ENCODE results near the gene CA14.

CA14 gene

DNA sequence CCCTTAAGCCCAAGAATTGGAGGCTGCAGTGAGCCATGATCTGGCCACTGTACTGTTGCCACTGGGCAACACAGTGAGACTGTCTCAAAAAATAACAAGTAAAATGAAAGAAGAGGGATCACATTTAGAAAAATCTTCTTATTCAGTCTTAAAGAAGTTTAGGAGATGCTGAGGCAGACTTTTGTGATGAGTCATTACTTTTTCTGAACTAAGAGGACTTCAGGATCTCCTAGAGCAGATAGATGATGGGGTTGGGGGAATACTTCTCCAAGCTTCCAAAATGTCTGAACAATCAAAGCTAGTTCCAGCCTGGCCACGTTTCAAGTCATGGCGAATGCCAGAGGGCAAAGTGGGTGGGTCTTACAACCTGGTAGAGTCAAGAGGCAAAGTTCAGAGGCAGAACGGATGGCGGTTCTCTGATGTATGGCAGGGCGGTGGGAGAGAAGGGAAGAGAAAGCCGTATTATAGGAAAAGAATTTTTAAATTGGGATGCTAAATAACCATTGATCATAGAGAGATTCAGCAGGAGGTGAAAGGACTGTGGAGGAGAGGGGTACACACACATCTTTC is 22.6 kb downstream of the CA14 start:
- Histone ChIP-seq H3K9me3 (ENCODE audit: severe bottlenecking) (no peaks in the 10 kb centered on the region), H3K4me1 (ENCODE audit: insufficient read depth, poor library complexity, severe bottlenecking) (peaks cover 6% of the 10 kb centered on the region), H3K27ac (ENCODE audit: poor library complexity, severe bottlenecking) (no peak overlapping the region), H3K4me3 (ENCODE audit: severe bottlenecking) (no peak overlapping the region), H3K27me3 (ENCODE audit: insufficient read depth, poor library complexity, severe bottlenecking) (no peaks in the 10 kb centered on the region), H3K36me3 (ENCODE audit: low read depth) (no peaks in the 10 kb centered on the region)
- TF ChIP-seq CTCF (IDR thresholded peaks at IDR 0.05; ENCODE audit: poor library complexity, severe bottlenecking) = no peak
- DNase-seq (ENCODE audit: low spot score) (no peak), ATAC-seq (ENCODE audit: low read depth) (no peak)

DNA sequence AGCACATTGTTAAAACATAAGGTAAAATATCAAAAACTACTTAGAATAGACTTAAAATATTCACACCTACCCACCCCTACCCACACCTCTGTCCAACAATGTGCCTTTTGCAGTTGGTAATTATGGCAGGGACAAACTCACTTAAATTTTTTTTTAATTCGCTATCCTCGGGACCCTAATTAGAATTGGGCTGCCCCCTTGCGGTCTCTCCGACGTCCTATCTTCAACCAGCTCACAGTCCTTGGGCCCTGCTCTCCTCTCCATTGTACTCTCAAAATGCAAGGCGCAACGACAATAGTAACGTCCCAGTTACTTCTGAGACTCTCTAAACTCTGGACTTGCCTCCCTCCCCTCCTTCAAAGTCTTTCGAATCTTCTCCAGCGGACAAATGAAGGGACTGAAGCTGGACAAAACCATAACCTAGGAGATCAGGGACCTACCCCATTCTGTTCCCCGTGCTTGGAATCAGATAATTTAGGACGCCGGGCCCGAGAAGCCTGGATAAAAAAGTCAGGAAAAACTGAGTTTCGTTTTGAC is 23.7 kb downstream of the CA14 start:
- ATAC-seq (ENCODE audit: low read depth) = peak; percentile 55
- Histone ChIP-seq H3K4me1 (ENCODE audit: insufficient read depth, poor library complexity, severe bottlenecking) (peaks cover 6% of the 10 kb centered on the region), H3K27ac (ENCODE audit: poor library complexity, severe bottlenecking) (peak overlapping the region; percentile 61), H3K27me3 (ENCODE audit: insufficient read depth, poor library complexity, severe bottlenecking) (no peaks in the 10 kb centered on the region), H3K4me3 (ENCODE audit: severe bottlenecking) (peak overlapping the region; percentile 32), H3K36me3 (ENCODE audit: low read depth) (no peaks in the 10 kb centered on the region), H3K9me3 (ENCODE audit: severe bottlenecking) (no peaks in the 10 kb centered on the region)
- no peak for DNase-seq (ENCODE audit: low spot score)
- peak; percentile 93 for TF ChIP-seq CTCF (IDR thresholded peaks at IDR 0.05; ENCODE audit: poor library complexity, severe bottlenecking)

GRCh38 chr1:150281758-150282557 is 24.4 kb downstream of the CA14 start, which contains the start of gene CIART:
TSS of gene CIART (plus strand) at chr1:150282554. CDS start at chr1:150283268, 714 bp downstream.
- DNase-seq (ENCODE audit: low spot score) (peak; percentile 93), ATAC-seq (ENCODE audit: low read depth) (peak; percentile 95)
- no peak for TF ChIP-seq CTCF (IDR thresholded peaks at IDR 0.05; ENCODE audit: poor library complexity, severe bottlenecking)
- peaks cover 6% of the 10 kb centered on the region for H3K4me1 ChIP-seq (ENCODE audit: insufficient read depth, poor library complexity, severe bottlenecking)
- peak within 1 kb of the TSS; percentile 32 for H3K4me3 ChIP-seq (ENCODE audit: severe bottlenecking)
- no peaks in the 10 kb centered on the region for H3K9me3 ChIP-seq (ENCODE audit: severe bottlenecking)
- H3K27ac ChIP-seq (ENCODE audit: poor library complexity, severe bottlenecking) = peak within 1 kb of the TSS; percentile 61
- no peaks in the 10 kb centered on the region for H3K27me3 ChIP-seq (ENCODE audit: insufficient read depth, poor library complexity, severe bottlenecking)
- no peaks in the 10 kb centered on the region for H3K36me3 ChIP-seq (ENCODE audit: low read depth)

DNA sequence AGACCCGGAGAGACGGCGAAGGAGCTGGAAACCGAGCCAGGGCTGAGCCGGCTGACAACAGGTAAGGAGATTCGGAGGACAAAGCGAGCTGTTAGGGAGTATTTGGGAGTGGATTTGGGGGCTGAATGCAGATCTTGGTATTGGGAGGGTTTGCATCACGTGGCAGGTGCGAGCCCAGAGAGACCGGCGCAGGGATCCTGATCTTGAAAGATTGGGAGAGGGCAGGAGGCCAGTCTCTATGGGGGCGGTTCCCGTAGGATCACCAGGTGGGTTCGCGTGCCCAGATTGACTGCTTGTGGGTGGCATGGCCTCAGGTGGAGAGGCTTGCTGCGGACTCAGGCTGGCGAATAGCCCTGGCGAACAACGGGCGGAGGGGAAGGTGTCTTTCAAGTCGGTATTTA is 25.0 kb downstream of the CA14 start:
- TF ChIP-seq CTCF (IDR thresholded peaks at IDR 0.05; ENCODE audit: poor library complexity, severe bottlenecking) = no peak
- Histone ChIP-seq H3K27me3 (ENCODE audit: insufficient read depth, poor library complexity, severe bottlenecking) (no peaks in the 10 kb centered on the region), H3K27ac (ENCODE audit: poor library complexity, severe bottlenecking) (no peak overlapping the region), H3K4me1 (ENCODE audit: insufficient read depth, poor library complexity, severe bottlenecking) (peaks cover 6% of the 10 kb centered on the region), H3K9me3 (ENCODE audit: severe bottlenecking) (no peaks in the 10 kb centered on the region), H3K4me3 (ENCODE audit: severe bottlenecking) (peak overlapping the region; percentile 32), H3K36me3 (ENCODE audit: low read depth) (no peaks in the 10 kb centered on the region)
- ATAC-seq (ENCODE audit: low read depth) (peak; percentile 4; the same call in 1 of the 3 replicates), DNase-seq (ENCODE audit: low spot score) (no peak)

All from RWPE2 (cell line).